K562 (cell line): ENCODE measurements around the gene ZBTB16. TPM values are rescaled to one million over a fixed set of nuclear protein-coding genes. Genes with fewer than 3 reads are reported as not detected.

Experiments used
- ATAC-seq: fragments of 200-7000 bp; cut with Tn5 transposase; 3 replicates; pipeline ENCODE4 v1.9.1; 2020; ENCODE audit warnings: moderate library complexity
- BruUV-seq: library from RNA; stranded (reverse); fragments of 400-500 nt; replicated peaks from 2 replicates; lab custom pipeline; 2021; lab: Mats Ljungman, UMichigan
- CTCF ChIA-PET: fragments of 300-600 bp; formaldehyde crosslinking; extraction: SDS; loops from one replicate; lab custom pipeline; 2021; ENCODE audit warnings: low intra/inter-chr PET ratio; lab: Yijun Ruan, JAX
- POLR2A ChIA-PET: fragments of 300-600, 350-650 bp; sonication (Branson Sonifier 250); formaldehyde crosslinking; extraction: SDS; loops from one replicate; lab custom pipeline; 2021; ENCODE audit warnings: antibody characterized with exemption, inconsistent platforms; lab: Yijun Ruan, JAX
- DNase-seq, 4 experiments: peaks; one replicate each; pipeline versions ENCODE4 v3.0.0 to v3.0.0-alpha.2; 2011 to 2018; ENCODE audit warnings: low spot score in 3 of 4, mixed read lengths in 3 of 4; ENCODE audit errors: extremely low read depth in 1 of 4
- FAIRE-seq: peaks from 2 replicates; lab custom pipeline; 2011; peaks lifted over from hg19 to GRCh38; lab: Jason Lieb, UNC
- H2AFZ ChIP-seq: 2 replicates; pipeline ENCODE4 v1.6.0; 2011; ENCODE audit warnings: low read depth, low read length, control low read depth, inconsistent platforms
- H3K27ac ChIP-seq: fragments of 200-600 bp; 3 replicates; pipeline ENCODE4 v1.8.0; 2011; ENCODE audit warnings: low read depth, mild to moderate bottlenecking, control low read depth, inconsistent platforms, low read length, moderate library complexity, mixed read lengths; ENCODE audit errors: extremely low read depth
- H3K27me3 ChIP-seq, 2 experiments: fragments of 300-600 bp in 1 of 2; 2 replicates in 1 of 2; 3 replicates in 1 of 2; pipeline versions ENCODE4 v1.6.0 to v1.8.0; 2011; ENCODE audit warnings: inconsistent platforms in 2 of 2, low read length in 2 of 2, mild to moderate bottlenecking in 1 of 2, mixed read lengths in 1 of 2, moderate library complexity in 1 of 2; ENCODE audit not compliant: control insufficient read depth in 2 of 2, insufficient read depth in 2 of 2
- H3K36me3 ChIP-seq: fragments of 300-600 bp; 3 replicates; pipeline ENCODE4 v1.8.0; 2011; ENCODE audit warnings: mild to moderate bottlenecking, low read length, inconsistent platforms; ENCODE audit not compliant: control insufficient read depth, insufficient read depth
- H3K4me1 ChIP-seq, 2 experiments: fragments of 200-600 bp in 1 of 2; replicated peaks in 1 of 2; 2 replicates in 1 of 2; 3 replicates in 1 of 2; pipeline versions ENCODE4 v1.5.1 to v1.8.0; 2011; ENCODE audit warnings: inconsistent platforms in 2 of 2, low read length in 2 of 2, mild to moderate bottlenecking in 1 of 2, mixed read lengths in 1 of 2, moderate library complexity in 1 of 2; ENCODE audit not compliant: control insufficient read depth in 2 of 2, insufficient read depth in 2 of 2
- H3K4me2 ChIP-seq: 2 replicates; pipeline ENCODE4 v1.6.1; 2011; ENCODE audit warnings: low read length, control low read depth, inconsistent platforms, mixed read lengths; ENCODE audit not compliant: insufficient read depth
- H3K4me3 ChIP-seq: fragments of 200-600 bp; sonication (generic), shearing (Covaris generic); 2 replicates; pipeline ENCODE4 v1.5.1; 2016; ENCODE audit warnings: control low read depth, inconsistent platforms
- H3K79me2 ChIP-seq: fragments of 200-600 bp; 3 replicates; pipeline ENCODE4 v1.8.0; 2011; ENCODE audit warnings: low read length, inconsistent platforms; ENCODE audit not compliant: control insufficient read depth, insufficient read depth
- H3K9ac ChIP-seq, 2 experiments: 2 replicates each; pipeline versions ENCODE4 v1.6.0 to v1.6.1; 2011; ENCODE audit warnings: low read depth in 2 of 2, low read length in 2 of 2, control low read depth in 1 of 2, inconsistent platforms in 1 of 2, mild to moderate bottlenecking in 1 of 2, mixed read lengths in 1 of 2; ENCODE audit not compliant: insufficient read depth in 1 of 2
- H3K9me1 ChIP-seq: one replicate; pipeline ENCODE4 v1.6.0; 2011; ENCODE audit warnings: inconsistent platforms, mild to moderate bottlenecking, low read length, moderate library complexity; ENCODE audit not compliant: control insufficient read depth, insufficient read depth
- H3K9me3 ChIP-seq: replicated peaks from 2 replicates; pipeline ENCODE4 v1.5.1; 2011; ENCODE audit warnings: low read depth, low read length, inconsistent platforms; ENCODE audit not compliant: control insufficient read depth, insufficient read depth
- H4K20me1 ChIP-seq: replicated peaks from 2 replicates; pipeline ENCODE4 v1.6.1; 2011; ENCODE audit warnings: low read length, inconsistent platforms, mixed read lengths; ENCODE audit not compliant: control insufficient read depth, insufficient read depth
- NUFIP1 ChIP-seq: fragments of 450-650 bp; IDR thresholded peaks from 2 replicates; pipeline ENCODE4 v1.6.1; 2018; ENCODE audit not compliant: partially characterized antibody
- WGBS: fragments of 100-300 bp; shearing (Covaris generic); methylation state at CpG from one replicate; pipeline ENCODE4 v1.1.6; 2016; ENCODE audit warnings: low coverage, mixed read lengths; ENCODE audit not compliant: insufficient coverage; ENCODE audit errors: missing lambda C conversion rate; 5-methylcytosine and 5-hydroxymethylcytosine counted together
- in situ Hi-C: fragments of 300-500 bp; cut with MboI; formaldehyde crosslinking; loops from 4 replicates; pipeline ENCODE4 v1.15.0; 2018; ENCODE audit warnings: inconsistent platforms, mixed read lengths
- intact Hi-C: fragments of 100-400 bp; cut with micrococcal nuclease; formaldehyde crosslinking; loops from 2 replicates; pipeline ENCODE4 v1.14.2; 2022
- polyA plus RNA-seq, 8 experiments: library from polyadenylated mRNA; depleted of rRNA in 4 of 8; stranded (reverse) in 5 of 8; unstranded in 3 of 8; fragments of >200 nt; fragmentation: Nextera tagmentation in 2 of 8; fragmentation: Illumina TruSeq in 1 of 8; extraction: Ambion mirVana in 2 of 8; extraction: Trizol in 1 of 8; gene quantifications; 2 replicates each; pipeline versions ENCODE4 v1.2.1 to v1.2.3, GENCODE V29; 2011 to 2014; ENCODE audit warnings: inconsistent platforms in 1 of 8, missing spikeins in 1 of 8
- total RNA-seq, 7 experiments: library from RNA; depleted of rRNA in 6 of 7; stranded (reverse); fragments of >200 nt in 6 of 7; fragmentation: Illumina TruSeq in 2 of 7; extraction: Trizol in 2 of 7; gene quantifications; 2 replicates each; pipeline versions ENCODE4 v1.2.1 to v1.2.3, GENCODE V29; 2011 to 2021; ENCODE audit warnings: low replicate concordance in 1 of 7
- TF ChIP-seq, protein P1 (sequence below), 2 experiments: fragments of 450-650 bp; IDR thresholded peaks; 2 replicates each; pipeline ENCODE4 v1.6.1; 2016; ENCODE audit warnings: mild to moderate bottlenecking in 2 of 2, borderline replicate concordance in 1 of 2, low read depth in 1 of 2, moderate library complexity in 1 of 2
- TF ChIP-seq, protein P2 (sequence below): fragments of 450-650 bp; IDR thresholded peaks from 2 replicates; pipeline ENCODE4 v1.6.1; 2016; ENCODE audit warnings: low read depth

The ZBTB16 gene
- total and polyA plus RNA-seq, 9 of the 15 experiments (the other 6 are each of a cell fraction or from before 2014, with no cell fraction given): 0.06 to 0.40 (median 0.24) TPM; not detected in 4

DNA sequence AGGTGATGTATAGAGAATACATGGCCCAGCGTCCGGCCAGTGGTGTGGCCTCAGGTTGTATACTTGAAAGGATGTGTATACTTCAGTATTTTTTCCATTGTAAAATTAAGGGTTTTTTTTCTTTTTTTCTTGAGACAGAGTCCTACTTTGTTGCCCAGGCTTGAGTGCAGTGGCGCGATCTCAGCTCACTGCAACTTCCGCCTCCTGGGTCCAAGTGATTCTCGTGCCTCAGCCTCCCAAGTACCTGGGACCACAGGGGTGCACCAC, 15.8 kb downstream of the ZBTB16 start:
- Histone ChIP-seq H4K20me1 (no peaks in the 10 kb centered on the region; the same call in 1 of the 2 replicates), H2AFZ (no peak overlapping the region), H3K79me2 (no peaks in the 10 kb centered on the region), H3K27ac (no peak overlapping the region), H3K36me3 (no peaks in the 10 kb centered on the region), H3K4me3 (no peak overlapping the region), H3K4me2 (no peak overlapping the region), H3K4me1 (peaks cover 0 to 9% of the 10 kb centered on the region in 2 experiments; a peak in 3 of 5 replicates), H3K9ac (no peak overlapping the region), H3K9me1 (no peaks in the 10 kb centered on the region), H3K9me3 (no peaks in the 10 kb centered on the region), H3K27me3 (peaks cover 34 to 66% of the 10 kb centered on the region in 2 experiments)
- DNase-seq (no peak), ATAC-seq (no peak), FAIRE-seq (no peak)
- POLR2A ChIA-PET: no interaction called here
- CTCF ChIA-PET: interaction anchor here (0.8 kb wide), 1 partner anchor 34 kb away, joined by 3 read pairs; no protein-coding TSS in a partner anchor
- intact Hi-C loops (no loop called here), in situ Hi-C loops (no loop called here)
- TF ChIP-seq, protein P1, sequence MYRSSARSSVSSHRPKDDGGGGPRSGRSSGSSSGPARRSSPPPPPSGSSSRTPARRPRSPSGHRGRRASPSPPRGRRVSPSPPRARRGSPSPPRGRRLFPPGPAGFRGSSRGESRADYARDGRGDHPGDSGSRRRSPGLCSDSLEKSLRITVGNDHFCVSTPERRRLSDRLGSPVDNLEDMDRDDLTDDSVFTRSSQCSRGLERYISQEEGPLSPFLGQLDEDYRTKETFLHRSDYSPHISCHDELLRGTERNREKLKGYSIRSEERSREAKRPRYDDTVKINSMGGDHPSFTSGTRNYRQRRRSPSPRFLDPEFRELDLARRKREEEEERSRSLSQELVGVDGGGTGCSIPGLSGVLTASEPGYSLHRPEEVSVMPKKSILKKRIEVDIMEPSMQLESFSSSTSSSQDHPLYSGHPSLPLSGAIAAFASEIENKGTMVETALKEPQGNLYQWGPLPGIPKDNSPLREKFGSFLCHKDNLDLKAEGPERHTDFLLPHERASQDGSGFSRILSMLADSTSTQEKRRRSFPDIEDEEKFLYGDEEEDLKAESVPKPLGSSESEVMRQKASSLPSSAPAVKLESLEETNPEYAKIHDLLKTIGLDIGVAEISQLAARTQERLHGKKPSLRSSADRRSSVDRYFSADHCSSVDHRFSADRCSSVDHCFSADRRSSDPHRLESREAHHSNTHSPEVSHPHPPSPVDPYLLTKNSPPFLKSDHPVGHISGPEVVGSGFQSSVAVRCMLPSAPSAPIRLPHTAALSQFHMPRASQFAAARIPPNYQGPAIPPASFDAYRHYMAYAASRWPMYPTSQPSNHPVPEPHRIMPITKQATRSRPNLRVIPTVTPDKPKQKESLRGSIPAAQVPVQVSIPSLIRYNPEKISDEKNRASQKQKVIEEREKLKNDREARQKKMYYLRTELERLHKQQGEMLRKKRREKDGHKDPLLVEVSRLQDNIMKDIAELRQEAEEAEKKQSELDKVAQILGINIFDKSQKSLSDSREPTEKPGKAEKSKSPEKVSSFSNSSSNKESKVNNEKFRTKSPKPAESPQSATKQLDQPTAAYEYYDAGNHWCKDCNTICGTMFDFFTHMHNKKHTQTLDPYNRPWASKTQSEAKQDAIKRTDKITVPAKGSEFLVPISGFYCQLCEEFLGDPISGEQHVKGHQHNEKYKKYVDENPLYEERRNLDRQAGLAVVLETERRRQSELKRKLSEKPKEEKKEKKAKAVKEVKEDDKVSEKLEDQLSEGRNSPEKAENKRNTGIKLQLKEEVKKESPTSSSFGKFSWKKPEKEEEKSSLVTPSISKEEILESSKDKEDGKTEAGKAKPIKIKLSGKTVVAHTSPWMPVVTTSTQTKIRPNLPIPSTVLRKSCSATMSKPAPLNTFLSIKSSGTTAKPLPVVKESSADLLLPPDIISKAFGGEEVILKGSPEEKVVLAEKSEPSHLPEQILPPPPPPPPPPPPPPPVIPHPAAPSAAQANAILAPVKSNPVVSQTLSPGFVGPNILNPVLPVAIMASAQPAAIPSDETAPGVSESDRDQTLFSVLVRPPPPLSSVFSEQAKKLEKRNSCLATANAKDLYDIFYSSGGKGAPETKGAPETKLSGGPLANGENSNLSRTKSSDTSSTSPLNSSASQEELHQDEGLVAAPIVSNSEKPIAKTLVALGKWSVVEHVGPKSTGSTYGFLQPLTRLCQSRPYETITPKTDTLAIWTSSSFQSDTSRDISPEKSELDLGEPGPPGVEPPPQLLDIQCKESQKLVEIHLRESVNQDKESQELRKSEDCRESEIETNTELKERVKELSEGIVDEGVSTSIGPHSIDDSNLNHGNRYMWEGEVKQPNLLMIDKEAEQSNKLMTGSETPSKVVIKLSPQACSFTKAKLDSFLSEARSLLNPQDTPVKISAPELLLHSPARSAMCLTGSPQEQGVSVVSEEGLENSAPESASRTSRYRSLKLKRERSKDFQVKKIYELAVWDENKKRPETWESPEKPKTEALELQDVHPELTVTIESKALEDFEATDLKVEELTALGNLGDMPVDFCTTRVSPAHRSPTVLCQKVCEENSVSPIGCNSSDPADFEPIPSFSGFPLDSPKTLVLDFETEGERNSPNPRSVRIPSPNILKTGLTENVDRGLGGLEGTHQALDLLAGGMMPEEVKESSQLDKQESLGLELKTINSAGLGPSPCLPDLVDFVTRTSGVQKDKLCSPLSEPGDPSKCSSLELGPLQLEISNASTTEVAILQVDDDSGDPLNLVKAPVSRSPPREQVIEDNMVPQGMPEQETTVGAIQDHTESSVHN (IDR thresholded peaks at IDR 0.05; ENCODE audit: borderline replicate concordance in 1 of 2, low read depth in 1 of 2): no peak
- no peak for TF ChIP-seq NUFIP1
- TF ChIP-seq, protein P2, sequence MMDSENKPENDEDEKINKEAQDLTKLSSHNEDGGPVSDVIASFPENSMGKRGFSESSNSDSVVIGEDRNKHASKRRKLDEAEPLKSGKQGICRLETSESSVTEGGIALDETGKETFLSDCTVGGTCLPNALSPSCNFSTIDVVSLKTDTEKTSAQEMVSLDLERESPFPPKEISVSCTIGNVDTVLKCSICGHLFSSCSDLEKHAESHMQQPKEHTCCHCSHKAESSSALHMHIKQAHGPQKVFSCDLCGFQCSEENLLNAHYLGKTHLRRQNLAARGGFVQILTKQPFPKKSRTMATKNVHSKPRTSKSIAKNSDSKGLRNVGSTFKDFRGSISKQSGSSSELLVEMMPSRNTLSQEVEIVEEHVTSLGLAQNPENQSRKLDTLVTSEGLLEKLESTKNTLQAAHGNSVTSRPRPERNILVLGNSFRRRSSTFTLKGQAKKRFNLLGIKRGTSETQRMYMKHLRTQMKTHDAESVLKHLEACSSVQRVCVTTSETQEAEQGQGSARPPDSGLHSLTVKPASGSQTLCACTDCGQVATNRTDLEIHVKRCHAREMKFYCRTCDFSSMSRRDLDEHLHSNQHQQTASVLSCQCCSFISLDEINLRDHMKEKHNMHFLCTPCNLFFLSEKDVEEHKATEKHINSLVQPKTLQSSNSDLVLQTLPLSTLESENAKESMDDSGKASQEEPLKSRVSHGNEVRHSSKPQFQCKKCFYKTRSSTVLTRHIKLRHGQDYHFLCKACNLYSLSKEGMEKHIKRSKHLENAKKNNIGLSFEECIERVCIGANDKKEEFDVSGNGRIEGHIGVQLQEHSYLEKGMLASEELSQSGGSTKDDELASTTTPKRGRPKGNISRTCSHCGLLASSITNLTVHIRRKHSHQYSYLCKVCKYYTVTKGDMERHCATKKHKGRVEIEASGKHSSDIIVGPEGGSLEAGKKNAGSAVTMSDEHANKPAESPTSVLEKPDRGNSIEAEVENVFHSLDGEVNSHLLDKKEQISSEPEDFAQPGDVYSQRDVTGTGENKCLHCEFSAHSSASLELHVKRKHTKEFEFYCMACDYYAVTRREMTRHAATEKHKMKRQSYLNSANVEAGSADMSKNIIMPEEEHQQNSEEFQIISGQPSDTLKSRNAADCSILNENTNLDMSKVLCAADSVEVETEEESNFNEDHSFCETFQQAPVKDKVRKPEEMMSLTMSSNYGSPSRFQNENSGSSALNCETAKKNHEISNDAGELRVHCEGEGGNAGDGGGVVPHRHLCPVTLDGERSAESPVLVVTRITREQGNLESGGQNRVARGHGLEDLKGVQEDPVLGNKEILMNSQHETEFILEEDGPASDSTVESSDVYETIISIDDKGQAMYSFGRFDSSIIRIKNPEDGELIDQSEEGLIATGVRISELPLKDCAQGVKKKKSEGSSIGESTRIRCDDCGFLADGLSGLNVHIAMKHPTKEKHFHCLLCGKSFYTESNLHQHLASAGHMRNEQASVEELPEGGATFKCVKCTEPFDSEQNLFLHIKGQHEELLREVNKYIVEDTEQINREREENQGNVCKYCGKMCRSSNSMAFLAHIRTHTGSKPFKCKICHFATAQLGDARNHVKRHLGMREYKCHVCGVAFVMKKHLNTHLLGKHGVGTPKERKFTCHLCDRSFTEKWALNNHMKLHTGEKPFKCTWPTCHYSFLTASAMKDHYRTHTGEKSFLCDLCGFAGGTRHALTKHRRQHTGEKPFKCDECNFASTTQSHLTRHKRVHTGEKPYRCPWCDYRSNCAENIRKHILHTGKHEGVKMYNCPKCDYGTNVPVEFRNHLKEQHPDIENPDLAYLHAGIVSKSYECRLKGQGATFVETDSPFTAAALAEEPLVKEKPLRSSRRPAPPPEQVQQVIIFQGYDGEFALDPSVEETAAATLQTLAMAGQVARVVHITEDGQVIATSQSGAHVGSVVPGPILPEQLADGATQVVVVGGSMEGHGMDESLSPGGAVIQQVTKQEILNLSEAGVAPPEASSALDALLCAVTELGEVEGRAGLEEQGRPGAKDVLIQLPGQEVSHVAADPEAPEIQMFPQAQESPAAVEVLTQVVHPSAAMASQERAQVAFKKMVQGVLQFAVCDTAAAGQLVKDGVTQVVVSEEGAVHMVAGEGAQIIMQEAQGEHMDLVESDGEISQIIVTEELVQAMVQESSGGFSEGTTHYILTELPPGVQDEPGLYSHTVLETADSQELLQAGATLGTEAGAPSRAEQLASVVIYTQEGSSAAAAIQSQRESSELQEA: no peak
- 65% methylated on average over 6 of the region's 6 CpGs for WGBS
- BruUV-seq: no TSS peak
